Measurements from ENCODE around the gene NFKBIB. TPM values are rescaled to one million over a fixed set of nuclear protein-coding genes. Genes with fewer than 3 reads are reported as not detected.

The NFKBIB gene
- total RNA-seq, 1 donor from 2014 or later, result 8.3 TPM

DNA sequence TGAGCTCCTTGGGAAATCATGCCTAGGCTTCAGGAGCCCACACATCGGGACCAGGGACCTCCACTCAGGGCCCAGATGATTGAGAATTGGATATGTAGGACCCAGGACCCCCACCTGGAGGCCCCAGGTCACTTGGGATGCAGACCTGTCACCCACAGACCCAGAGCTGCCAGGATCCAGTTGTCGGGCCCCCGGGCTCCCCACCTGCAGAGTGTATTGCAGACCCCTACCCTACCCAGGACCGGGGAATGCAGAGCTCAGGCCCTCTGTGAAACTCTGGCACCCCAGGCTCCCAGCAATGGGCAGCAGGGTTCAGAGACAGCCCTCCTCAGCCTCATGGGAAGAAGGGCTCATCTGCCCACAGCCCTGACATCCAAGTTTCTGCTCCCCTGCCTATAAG lies 5.9 kb downstream of the NFKBIB start:
- DNase-seq (ENCODE audit: low spot score), result no peak
- H3K79me2 ChIP-seq (ENCODE audit: low read depth), result peaks cover 12% of the 10 kb centered on the region

GRCh38 chr19:38907227-38907626 lies 7.5 kb downstream of the NFKBIB start:
- no peak for DNase-seq (ENCODE audit: low spot score)

More for the DNA sequence above, 5.9 kb downstream of the NFKBIB start:
- Histone ChIP-seq H3K36me3 (no peaks in the 10 kb centered on the region), H3K9me3 (ENCODE audit: low read depth) (no peaks in the 10 kb centered on the region), H3K27me3 (no peaks in the 10 kb centered on the region), H3K27ac (no peak overlapping the region), H3K4me2 (no peak overlapping the region), H3F3A (ENCODE audit: low read depth) (no peaks in the 10 kb centered on the region), H3K4me3 (no peak overlapping the region), H3K4me1 (peaks cover 5% of the 10 kb centered on the region), H3K9ac (no peak overlapping the region), H2AFZ (replicated peaks) (no peak overlapping the region), H4K20me1 (ENCODE audit: low read depth) (no peaks in the 10 kb centered on the region)
- H3K36me3 Mint-ChIP-seq, result peaks cover 9% of the 10 kb centered on the region
- no peak overlapping the region for H3K27ac Mint-ChIP-seq
- H3K9me3 Mint-ChIP-seq, result no peaks in the 10 kb centered on the region
- peaks cover 3% of the 10 kb centered on the region for H3K27me3 Mint-ChIP-seq (ENCODE audit: insufficient read depth, low read depth)
- H3K4me3 Mint-ChIP-seq, result no peak overlapping the region
- H3K4me1 Mint-ChIP-seq, result peaks cover 3% of the 10 kb centered on the region
- TF ChIP-seq, protein P1, sequence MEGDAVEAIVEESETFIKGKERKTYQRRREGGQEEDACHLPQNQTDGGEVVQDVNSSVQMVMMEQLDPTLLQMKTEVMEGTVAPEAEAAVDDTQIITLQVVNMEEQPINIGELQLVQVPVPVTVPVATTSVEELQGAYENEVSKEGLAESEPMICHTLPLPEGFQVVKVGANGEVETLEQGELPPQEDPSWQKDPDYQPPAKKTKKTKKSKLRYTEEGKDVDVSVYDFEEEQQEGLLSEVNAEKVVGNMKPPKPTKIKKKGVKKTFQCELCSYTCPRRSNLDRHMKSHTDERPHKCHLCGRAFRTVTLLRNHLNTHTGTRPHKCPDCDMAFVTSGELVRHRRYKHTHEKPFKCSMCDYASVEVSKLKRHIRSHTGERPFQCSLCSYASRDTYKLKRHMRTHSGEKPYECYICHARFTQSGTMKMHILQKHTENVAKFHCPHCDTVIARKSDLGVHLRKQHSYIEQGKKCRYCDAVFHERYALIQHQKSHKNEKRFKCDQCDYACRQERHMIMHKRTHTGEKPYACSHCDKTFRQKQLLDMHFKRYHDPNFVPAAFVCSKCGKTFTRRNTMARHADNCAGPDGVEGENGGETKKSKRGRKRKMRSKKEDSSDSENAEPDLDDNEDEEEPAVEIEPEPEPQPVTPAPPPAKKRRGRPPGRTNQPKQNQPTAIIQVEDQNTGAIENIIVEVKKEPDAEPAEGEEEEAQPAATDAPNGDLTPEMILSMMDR (IDR thresholded peaks at IDR 0.05), result no peak
- TF ChIP-seq EZH2phosphoT487 (IDR thresholded peaks at IDR 0.05) (no peak), EZH2 (IDR thresholded peaks at IDR 0.05) (no peak)

GRCh38 chr19:38907670-38908069 lies 7.9 kb downstream of the NFKBIB start:
- Histone ChIP-seq H3K9me3 (ENCODE audit: low read depth) (no peaks in the 10 kb centered on the region), H4K20me1 (ENCODE audit: low read depth) (no peaks in the 10 kb centered on the region), H3K4me3 (no peak overlapping the region), H3K27me3 (no peaks in the 10 kb centered on the region), H3K4me2 (no peak overlapping the region), H3K9ac (no peak overlapping the region), H3K27ac (no peak overlapping the region), H2AFZ (replicated peaks) (no peak overlapping the region), H3K79me2 (ENCODE audit: low read depth) (no peaks in the 10 kb centered on the region), H3K4me1 (no peaks in the 10 kb centered on the region), H3K36me3 (no peaks in the 10 kb centered on the region), H3F3A (ENCODE audit: low read depth) (no peaks in the 10 kb centered on the region)
- no peaks in the 10 kb centered on the region for H3K4me1 Mint-ChIP-seq
- TF ChIP-seq EZH2 (IDR thresholded peaks at IDR 0.05) (no peak), EZH2phosphoT487 (IDR thresholded peaks at IDR 0.05) (no peak)
- TF ChIP-seq, protein P1 (IDR thresholded peaks at IDR 0.05), result no peak
- H3K9me3 Mint-ChIP-seq, result no peaks in the 10 kb centered on the region
- DNase-seq (ENCODE audit: low spot score), result no peak
- H3K4me3 Mint-ChIP-seq, result no peak overlapping the region
- H3K36me3 Mint-ChIP-seq, result peaks cover 9% of the 10 kb centered on the region
- H3K27me3 Mint-ChIP-seq (ENCODE audit: insufficient read depth, low read depth), result peaks cover 7% of the 10 kb centered on the region
- H3K27ac Mint-ChIP-seq, result no peak overlapping the region

More at GRCh38 chr19:38907227-38907626, 7.5 kb downstream of the NFKBIB start:
- H2AFZ ChIP-seq (replicated peaks), result no peak overlapping the region
- no peaks in the 10 kb centered on the region for H3K4me1 ChIP-seq
- H3K27ac ChIP-seq, result no peak overlapping the region
- H3K79me2 ChIP-seq (ENCODE audit: low read depth), result no peaks in the 10 kb centered on the region
- H3F3A ChIP-seq (ENCODE audit: low read depth), result no peaks in the 10 kb centered on the region
- H3K27me3 ChIP-seq, result no peaks in the 10 kb centered on the region
- H3K9me3 ChIP-seq (ENCODE audit: low read depth), result no peaks in the 10 kb centered on the region
- Mint-ChIP-seq H3K36me3 (peaks cover 9% of the 10 kb centered on the region), H3K9me3 (no peaks in the 10 kb centered on the region), H3K4me1 (no peaks in the 10 kb centered on the region), H3K27ac (no peak overlapping the region), H3K27me3 (ENCODE audit: insufficient read depth, low read depth) (peaks cover 3% of the 10 kb centered on the region), H3K4me3 (no peak overlapping the region)
- H3K9ac ChIP-seq, result no peak overlapping the region
- H3K4me3 ChIP-seq, result no peak overlapping the region
- H3K4me2 ChIP-seq, result no peak overlapping the region
- no peaks in the 10 kb centered on the region for H4K20me1 ChIP-seq (ENCODE audit: low read depth)
- no peaks in the 10 kb centered on the region for H3K36me3 ChIP-seq
- TF ChIP-seq EZH2 (IDR thresholded peaks at IDR 0.05) (no peak), EZH2phosphoT487 (IDR thresholded peaks at IDR 0.05) (no peak)
- TF ChIP-seq, protein P1 (IDR thresholded peaks at IDR 0.05), result no peak

All from neural progenitor cell (in vitro differentiated cells).